HG03139 (cell line): ENCODE data around the gene TXLNA.

Experiments
- ATAC-seq: cut with Tn5 transposase; IDR thresholded peaks from one replicate; pipeline ENCODE4 v1.9.1; 2021; ENCODE audit not compliant: unreplicated experiment

Gene TXLNA

DNA sequence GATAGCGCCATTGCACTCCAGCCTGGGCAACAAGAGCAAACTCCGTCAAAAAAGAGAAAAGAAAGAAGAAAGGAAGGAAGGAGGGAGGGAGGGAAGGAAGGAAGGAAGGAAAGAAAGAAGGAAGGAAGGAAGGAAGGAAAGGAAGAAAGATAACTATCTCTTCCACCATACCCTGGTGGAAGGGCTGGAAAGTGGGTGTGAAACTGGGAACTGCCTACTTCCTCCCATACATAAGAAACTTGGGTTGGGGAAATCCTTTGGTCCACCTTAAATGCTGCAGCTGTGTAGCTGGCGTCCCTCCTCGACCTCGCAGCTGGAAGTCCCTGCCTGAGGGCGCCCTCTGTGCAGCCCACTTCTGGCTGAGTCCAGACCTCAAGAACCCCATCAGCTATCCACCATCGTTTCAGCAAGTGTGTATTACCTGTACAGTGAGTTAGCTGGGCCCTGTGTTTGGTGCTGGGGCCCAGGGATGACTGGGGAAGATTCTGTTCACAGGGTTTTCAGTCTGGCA lies 62.9 kb downstream of the TXLNA start:
- no peak for ATAC-seq

DNA sequence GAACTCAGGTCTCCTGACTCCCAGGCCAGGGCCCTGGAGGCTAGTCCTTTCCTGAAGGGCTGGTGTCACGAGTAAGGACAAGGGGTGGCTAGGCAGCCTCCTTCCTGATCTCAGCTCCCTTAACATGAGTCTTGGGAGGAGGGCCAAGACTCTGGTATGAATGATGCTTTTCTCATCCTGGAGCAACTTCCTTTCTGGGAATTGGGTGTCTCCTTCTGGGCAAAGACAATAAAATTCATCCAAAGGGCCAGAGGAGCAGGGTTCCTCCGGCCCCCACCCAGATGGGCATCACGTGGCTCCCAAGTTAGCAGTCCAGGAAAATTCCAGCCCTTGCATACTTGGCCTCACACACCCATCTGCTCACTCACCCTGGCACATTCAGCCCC lies 67.4 kb downstream of the TXLNA start, which contains the start of gene FAM167B:
TSS of gene FAM167B (plus strand) at position 335 of the 386 bp plus-strand sequence. CDS start 200 bp downstream, outside the sequence.
- ATAC-seq = no peak

DNA sequence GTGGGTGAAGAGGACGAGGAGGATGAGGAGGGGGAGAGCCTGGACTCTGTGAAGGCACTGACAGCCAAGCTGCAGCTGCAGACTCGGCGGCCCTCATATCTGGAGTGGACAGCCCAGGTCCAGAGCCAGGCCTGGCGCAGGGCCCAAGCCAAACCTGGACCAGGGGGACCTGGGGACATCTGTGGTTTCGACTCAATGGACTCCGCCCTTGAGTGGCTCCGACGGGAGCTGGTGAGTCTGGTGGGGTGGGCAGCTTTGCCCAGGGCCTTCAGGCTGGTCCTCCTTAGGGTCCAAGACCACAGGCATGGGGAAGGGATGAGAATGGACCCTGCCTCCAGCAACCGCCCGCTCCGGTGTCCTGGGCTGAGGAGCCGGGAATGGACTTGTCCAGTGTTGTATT lies 68.0 kb downstream of the TXLNA start:
- ATAC-seq = no peak
